ENCODE measurements around the gene MESP1.
"Not testable (repeated sequence)": the region's sequence is repeated elsewhere in the genome, so short reads cannot be mapped to it uniquely, and the experiment has no call there.

Gene MESP1

GRCh38 chr15:89750560-89751542 is at the start of gene MESP1:
Gene MESP1 (minus strand): TSS chr15:89751249. CDS start chr15:89751231, 18 bp downstream.
- peak; percentile 71 for DNase-seq (ENCODE audit: low read depth)

DNA sequence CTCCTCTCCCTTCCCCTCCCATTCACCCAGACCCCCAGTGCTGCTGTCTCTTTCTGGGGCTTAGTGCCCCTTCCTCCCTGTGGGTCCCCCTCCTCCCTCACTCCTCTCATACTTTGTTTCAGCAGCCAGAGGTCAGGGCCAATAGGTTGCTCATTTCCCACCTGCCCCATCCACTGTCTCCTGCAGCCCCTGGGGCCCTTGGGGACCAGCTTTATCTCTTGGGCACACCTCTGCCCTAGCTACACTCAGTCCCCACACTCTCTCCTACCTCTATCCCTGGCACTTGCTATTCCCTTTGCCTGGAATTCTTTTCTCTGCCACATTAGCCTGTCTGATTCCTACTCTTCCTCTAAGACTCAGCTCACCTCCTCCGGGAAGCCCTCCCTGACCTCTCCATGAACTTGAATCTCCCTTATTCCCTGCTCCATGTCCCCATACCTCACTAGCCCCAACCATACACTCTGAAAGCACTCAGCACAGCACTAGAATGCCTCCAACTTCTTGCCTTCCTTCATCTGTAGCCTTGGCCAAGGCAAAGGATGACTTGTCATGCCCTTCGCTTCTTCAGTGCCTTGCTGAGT is 49.0 kb upstream of the MESP1 start:
- DNase-seq (ENCODE audit: low read depth), result no peak

GRCh38 chr15:89799011-89799911 is 48.2 kb upstream of the MESP1 start:
- DNase-seq (ENCODE audit: low read depth), result no peak

DNA sequence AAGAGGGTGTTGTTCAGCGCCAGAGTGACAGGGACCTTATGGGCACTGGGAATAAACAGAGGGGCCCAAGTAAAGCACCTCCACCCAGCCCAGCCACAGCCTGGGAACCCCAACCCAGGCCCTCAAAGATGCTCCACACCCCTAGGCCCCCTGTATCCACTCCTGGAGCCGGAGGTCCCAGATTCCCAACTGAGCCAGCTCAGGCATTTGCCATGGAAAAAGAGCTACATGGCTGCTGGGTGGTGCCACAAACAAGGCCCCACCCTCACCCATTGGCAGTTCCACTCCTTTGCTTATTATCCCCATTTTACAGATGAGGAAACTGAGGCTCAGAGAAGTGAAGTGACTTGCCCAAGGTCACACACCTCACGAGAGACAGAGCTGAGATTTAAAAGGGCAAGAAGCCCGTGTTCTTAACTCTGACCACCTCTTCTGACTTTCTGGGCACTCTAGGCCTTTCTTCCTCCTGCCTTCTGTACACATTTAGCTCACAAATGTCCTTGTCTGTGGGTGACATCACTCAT is 46.7 kb upstream of the MESP1 start:
- no peak for DNase-seq (ENCODE audit: low read depth)

DNA sequence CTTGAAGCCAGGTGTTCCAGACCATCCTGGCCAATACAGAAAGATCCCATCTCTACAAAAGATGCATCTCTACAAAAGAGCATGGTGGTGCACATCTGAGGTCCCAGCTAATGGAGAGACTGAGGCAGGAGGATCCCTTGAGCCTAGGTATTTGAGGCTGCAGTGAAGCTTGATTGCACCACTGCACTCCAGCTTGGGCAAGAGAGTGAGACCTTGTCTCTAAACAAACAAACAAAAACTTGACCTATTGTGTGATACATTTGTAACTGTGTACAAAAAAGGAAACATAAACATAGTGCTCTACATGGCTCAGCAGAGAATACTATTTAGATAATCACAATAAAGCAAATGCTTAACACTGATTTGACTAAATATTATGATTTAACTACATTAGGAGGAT is 44.9 kb upstream of the MESP1 start:
- no peak for DNase-seq (ENCODE audit: low read depth)

- no peak for DNase-seq (ENCODE audit: low read depth)
Observed at GRCh38 chr15:89794627-89795241, 43.7 kb upstream of the MESP1 start.

GRCh38 chr15:89792106-89792805 is 41.2 kb upstream of the MESP1 start:
- DNase-seq (ENCODE audit: low read depth), result no peak

DNA sequence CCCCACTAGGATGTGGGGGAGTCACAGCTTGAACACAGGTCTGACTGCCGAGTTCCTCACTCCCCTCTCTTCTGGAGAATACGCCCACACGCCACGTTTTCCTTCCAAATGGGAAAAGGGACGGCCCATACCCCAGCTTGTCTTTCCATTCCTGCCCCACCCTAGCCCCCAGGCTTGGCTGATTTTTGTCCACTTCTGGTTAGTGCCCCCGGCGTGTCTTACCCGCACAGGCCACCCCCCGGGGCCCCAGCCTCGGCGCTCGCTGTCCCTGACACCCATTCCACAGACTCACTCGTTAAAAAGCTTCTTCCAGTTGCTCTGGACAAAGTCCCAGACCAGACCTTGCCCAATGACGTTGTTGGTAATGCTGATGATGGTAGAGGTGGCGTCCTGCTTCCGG is 39.6 kb upstream of the MESP1 start:
- no peak for DNase-seq (ENCODE audit: low read depth)

GRCh38 chr15:89790206-89790605 is 39.2 kb upstream of the MESP1 start:
- no peak for DNase-seq (ENCODE audit: low read depth)

DNA sequence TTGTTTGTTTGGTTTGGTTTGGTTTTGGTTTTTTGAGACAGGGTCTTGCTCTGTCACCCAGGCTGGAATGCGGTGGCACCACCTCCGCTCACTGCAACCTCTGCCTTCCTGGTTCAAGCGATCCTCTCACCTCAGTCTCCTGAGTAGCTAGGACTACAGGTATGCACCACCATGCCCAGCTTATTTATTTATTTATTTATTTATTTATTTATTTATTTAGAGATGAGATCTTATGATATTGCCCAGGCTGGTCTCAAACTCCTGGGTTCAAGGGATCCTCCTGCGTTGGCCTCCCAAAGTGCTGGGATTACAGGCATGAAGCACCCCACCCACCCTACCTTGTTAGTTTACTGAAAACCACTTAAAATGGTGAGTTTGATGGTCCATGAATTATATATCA is 37.5 kb upstream of the MESP1 start:
- DNase-seq (ENCODE audit: low read depth), result not testable (repeated sequence)

- no peak for DNase-seq (ENCODE audit: low read depth)
Observed at GRCh38 chr15:89787944-89788343, 36.9 kb upstream of the MESP1 start.

DNA sequence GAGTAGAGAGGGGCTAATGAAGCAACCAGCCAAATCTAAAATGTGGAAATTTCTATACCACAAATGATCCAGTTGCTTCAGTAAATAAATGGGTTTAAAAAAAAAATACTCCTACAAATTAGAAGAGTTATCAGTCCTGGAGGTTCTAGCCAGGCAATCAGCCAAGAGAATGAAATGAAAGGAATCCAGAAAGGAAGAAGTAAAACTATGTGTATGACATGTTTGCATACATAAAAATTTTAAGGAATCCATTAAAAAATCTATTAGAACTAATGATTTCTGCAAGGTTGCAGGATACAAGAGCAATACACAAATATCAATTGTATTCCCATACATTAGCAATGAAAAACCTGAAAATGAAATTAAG is 34.7 kb upstream of the MESP1 start:
- no peak for DNase-seq (ENCODE audit: low read depth)

- no peak for DNase-seq (ENCODE audit: low read depth)
Observed at GRCh38 chr15:89785064-89785773, 34.2 kb upstream of the MESP1 start.

DNA sequence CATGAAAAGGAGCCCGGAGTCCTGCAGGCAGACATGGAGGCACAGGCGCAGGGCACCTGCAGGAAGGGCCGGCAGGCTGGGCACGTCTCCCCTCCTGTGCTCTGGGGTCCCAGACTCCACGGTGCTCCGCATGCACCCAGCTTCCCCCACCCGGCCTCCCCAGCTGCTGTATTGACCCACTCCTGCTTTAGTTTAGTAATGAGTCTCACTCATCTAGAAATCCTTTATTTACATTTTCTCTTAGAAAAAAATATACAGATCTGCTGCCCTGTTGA is 33.6 kb upstream of the MESP1 start:
- no peak for DNase-seq (ENCODE audit: low read depth)

- no peak for DNase-seq (ENCODE audit: low read depth)
Observed at GRCh38 chr15:89783861-89784685, 33.0 kb upstream of the MESP1 start.

- no peak for DNase-seq (ENCODE audit: low read depth)
Observed at GRCh38 chr15:89783111-89783860, 32.2 kb upstream of the MESP1 start.

- not testable (repeated sequence) for DNase-seq (ENCODE audit: low read depth)
Observed at GRCh38 chr15:89782619-89782950, 31.5 kb upstream of the MESP1 start.

GRCh38 chr15:89781891-89782618 is 31.0 kb upstream of the MESP1 start:
- no peak for DNase-seq (ENCODE audit: low read depth)

GRCh38 chr15:89781055-89781454 is 30.0 kb upstream of the MESP1 start:
- no peak for DNase-seq (ENCODE audit: low read depth)
